ENCODE data around the gene SLC25A38. TPM values are rescaled to one million over a fixed set of nuclear protein-coding genes. Genes with fewer than 3 reads are reported as not detected.

Gene SLC25A38
- total RNA-seq, 4 donors from 2014 or later = 45.6 to 71.6 (median 54.9) TPM

DNA sequence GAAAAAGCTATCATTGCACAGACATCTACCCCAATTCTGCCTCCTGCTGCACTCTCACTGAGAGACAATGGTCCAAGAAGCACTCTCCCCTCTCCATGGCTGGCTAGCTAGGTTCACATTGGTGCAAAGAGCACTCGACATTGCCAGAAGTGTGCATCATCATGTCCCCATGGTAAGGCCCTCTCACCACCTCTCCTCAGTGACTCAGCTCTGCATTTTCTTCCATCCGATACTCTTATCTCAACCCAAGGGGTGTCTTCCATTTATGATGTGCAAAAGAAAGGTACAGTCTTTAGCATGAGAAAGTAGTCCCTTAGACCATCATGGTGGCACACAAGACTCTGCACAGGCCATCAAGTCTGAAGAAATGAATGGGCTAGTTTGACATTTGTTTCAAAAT lies 37.4 kb downstream of the SLC25A38 start:
- H3K36me3 ChIP-seq = no peaks in the 10 kb centered on the region
- intact Hi-C loops (cut with DNase I) = no loop called here
- no peaks in the 10 kb centered on the region for H3K27me3 ChIP-seq
- H3K27ac ChIP-seq = no peak overlapping the region
- WGBS, 2 donors = 86 to 90% methylated on average over 2 of the region's 2 CpGs
- H3K4me3 ChIP-seq (replicated peaks in 1 of 3) = no peak overlapping the region
- H3K4me1 ChIP-seq = no peaks in the 10 kb centered on the region
- no peaks in the 10 kb centered on the region for H3K9me3 ChIP-seq
- DNase-seq = no peak
- TF ChIP-seq, protein P1, sequence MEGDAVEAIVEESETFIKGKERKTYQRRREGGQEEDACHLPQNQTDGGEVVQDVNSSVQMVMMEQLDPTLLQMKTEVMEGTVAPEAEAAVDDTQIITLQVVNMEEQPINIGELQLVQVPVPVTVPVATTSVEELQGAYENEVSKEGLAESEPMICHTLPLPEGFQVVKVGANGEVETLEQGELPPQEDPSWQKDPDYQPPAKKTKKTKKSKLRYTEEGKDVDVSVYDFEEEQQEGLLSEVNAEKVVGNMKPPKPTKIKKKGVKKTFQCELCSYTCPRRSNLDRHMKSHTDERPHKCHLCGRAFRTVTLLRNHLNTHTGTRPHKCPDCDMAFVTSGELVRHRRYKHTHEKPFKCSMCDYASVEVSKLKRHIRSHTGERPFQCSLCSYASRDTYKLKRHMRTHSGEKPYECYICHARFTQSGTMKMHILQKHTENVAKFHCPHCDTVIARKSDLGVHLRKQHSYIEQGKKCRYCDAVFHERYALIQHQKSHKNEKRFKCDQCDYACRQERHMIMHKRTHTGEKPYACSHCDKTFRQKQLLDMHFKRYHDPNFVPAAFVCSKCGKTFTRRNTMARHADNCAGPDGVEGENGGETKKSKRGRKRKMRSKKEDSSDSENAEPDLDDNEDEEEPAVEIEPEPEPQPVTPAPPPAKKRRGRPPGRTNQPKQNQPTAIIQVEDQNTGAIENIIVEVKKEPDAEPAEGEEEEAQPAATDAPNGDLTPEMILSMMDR (IDR thresholded peaks at IDR 0.05) = no peak
- TF ChIP-seq POLR2A (IDR thresholded peaks at IDR 0.05) = no peak

DNA sequence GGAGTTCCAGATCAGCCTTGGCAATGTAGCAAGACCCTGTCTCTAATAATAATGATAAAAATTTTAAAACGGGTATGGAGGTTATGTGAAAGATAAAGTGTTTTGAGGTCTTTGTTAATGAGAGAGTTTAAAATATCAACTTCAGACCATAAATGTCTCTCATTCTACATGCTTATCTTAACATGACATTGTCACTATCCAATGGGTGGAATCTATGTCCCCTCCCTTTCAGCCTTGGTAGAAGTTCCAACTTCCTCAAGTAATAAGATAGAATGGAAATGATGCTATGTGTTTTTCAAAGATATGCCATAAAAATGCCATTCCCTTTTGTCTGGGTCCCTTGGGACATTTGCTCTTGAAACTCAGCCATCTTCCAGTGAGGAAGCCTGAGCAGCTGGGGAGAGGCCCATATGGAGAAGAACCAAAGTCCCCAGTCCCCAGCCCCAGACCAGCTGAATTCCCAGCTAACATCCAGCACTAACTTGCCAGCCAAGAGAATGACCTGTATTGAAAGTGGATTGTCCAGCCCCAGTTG lies 40.3 kb downstream of the SLC25A38 start:
- no peak for TF ChIP-seq POLR2A (IDR thresholded peaks at IDR 0.05)
- TF ChIP-seq, protein P1 (IDR thresholded peaks at IDR 0.05) = no peak
- no peaks in the 10 kb centered on the region for H3K27me3 ChIP-seq
- no peak for DNase-seq
- H3K9me3 ChIP-seq = no peaks in the 10 kb centered on the region
- 85 to 94% methylated on average over 1 of the region's 1 CpG for WGBS, 2 donors
- H3K4me3 ChIP-seq (replicated peaks in 1 of 3) = no peak overlapping the region
- intact Hi-C loops (cut with DNase I) = no loop called here
- no peaks in the 10 kb centered on the region for H3K4me1 ChIP-seq
- H3K27ac ChIP-seq = no peak overlapping the region
- H3K36me3 ChIP-seq = no peaks in the 10 kb centered on the region

DNA sequence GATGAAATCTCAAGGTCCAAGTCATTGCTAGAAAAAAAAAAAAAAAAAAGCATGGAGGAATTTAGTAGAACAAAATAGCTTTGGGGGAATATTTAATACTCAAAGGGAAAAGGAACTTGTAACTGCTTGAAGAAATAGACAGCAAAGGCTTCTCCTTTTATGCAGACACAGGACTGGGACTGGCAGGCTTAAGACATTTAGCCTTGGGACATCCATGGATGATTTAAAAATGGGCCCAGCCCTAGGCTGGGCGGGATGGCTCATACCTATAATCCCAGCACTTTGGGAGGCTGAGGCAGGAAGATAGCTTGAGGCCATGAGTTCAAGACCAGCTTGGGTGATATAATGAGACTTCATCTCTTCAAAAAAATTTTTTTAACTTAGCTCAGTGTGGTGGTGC lies 43.1 kb downstream of the SLC25A38 start:
- H3K36me3 ChIP-seq = no peaks in the 10 kb centered on the region
- DNase-seq = no peak
- no peaks in the 10 kb centered on the region for H3K9me3 ChIP-seq
- 0 to 55% methylated on average over 1 of the region's 1 CpG for WGBS, 2 donors
- no peak overlapping the region for H3K4me3 ChIP-seq (replicated peaks in 1 of 3)
- H3K4me1 ChIP-seq = no peaks in the 10 kb centered on the region
- TF ChIP-seq POLR2A (IDR thresholded peaks at IDR 0.05) = no peak
- TF ChIP-seq, protein P1 (IDR thresholded peaks at IDR 0.05) = no peak
- no peak overlapping the region for H3K27ac ChIP-seq
- H3K27me3 ChIP-seq = no peaks in the 10 kb centered on the region
- intact Hi-C loops (cut with DNase I) = no loop called here

DNA sequence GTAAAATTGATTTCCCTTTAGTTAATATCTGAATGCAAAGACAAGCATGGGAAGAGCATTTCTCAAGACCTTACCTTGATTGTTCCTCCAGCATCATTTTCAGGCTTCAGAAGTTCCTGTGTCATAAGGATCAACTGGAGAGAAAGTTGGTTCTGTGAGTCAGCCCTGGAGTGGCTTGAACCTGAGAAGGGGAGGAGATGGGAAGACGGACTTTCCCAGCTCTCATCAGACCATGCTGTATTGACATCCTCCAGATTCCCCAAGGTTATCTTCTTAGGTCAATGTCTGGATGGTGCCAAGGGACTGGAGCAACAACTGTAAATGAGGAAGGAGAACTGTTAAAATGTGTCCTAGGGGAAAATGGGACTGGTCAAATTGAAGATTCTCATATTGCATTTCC lies 44.3 kb downstream of the SLC25A38 start:
- DNase-seq = no peak
- 88 to 100% methylated on average over 1 of the region's 1 CpG for WGBS, 2 donors
- no peaks in the 10 kb centered on the region for H3K36me3 ChIP-seq
- H3K4me3 ChIP-seq (replicated peaks in 1 of 3) = no peak overlapping the region
- TF ChIP-seq, protein P1 (IDR thresholded peaks at IDR 0.05) = no peak
- no peak for TF ChIP-seq POLR2A (IDR thresholded peaks at IDR 0.05)
- H3K27me3 ChIP-seq = no peaks in the 10 kb centered on the region
- no peaks in the 10 kb centered on the region for H3K4me1 ChIP-seq
- H3K27ac ChIP-seq = no peak overlapping the region
- no peaks in the 10 kb centered on the region for H3K9me3 ChIP-seq
- intact Hi-C loops (cut with DNase I) = no loop called here

DNA sequence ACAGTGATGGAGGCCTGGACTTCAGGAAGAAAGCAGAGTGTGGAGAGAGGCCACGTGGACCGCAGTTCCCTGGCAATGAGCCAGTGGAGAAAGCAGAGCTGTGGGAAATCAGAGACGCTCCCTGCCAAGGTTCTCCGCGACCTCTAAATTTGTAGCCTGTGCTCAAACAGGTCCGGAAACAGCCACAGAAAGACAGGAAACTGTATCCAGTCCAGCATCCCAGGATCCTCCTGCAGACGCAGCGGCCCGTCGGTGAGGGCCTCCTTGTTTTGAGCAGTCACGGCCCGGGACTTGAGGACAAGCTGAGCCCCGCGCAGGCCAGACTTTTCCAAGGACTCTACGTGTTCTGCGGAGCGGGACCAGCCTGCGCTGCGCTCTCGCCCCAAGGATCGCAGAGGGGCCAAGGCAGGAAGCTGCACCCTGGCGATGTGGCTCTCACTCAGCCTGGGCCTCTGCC lies 45.6 kb downstream of the SLC25A38 start:
- Histone ChIP-seq H3K27me3 (no peaks in the 10 kb centered on the region), H3K36me3 (no peaks in the 10 kb centered on the region), H3K4me3 (replicated peaks in 1 of 3) (no peak overlapping the region), H3K9me3 (no peaks in the 10 kb centered on the region), H3K27ac (no peak overlapping the region), H3K4me1 (peaks cover 0 to 3% of the 10 kb centered on the region in 2 donors)
- 33 to 46% methylated on average over 7 to 16 of the region's 22 CpGs for WGBS, 2 donors
- DNase-seq = peak; percentile 31 to 37
- intact Hi-C loops (cut with DNase I) = no loop called here
- TF ChIP-seq, protein P1 (IDR thresholded peaks at IDR 0.05) = no peak
- TF ChIP-seq POLR2A (IDR thresholded peaks at IDR 0.05) = no peak

Data from thyroid gland (tissue), 4 donors.